IPS-18c (cell line): Measurements from ENCODE around the gene BMPR1A.

Experiments used
- H3K4me3 ChIP-seq: 2 replicates; pipeline ENCODE4 v1.7.0; 2013; ENCODE audit warnings: low read depth, mild to moderate bottlenecking, low read length, moderate library complexity; ENCODE audit not compliant: insufficient read depth
- H3K9me3 ChIP-seq: one replicate; pipeline ENCODE4 v1.6.1; 2013; ENCODE audit warnings: mild to moderate bottlenecking, low read length, moderate library complexity; ENCODE audit not compliant: control insufficient read depth, insufficient read depth

BMPR1A gene

DNA sequence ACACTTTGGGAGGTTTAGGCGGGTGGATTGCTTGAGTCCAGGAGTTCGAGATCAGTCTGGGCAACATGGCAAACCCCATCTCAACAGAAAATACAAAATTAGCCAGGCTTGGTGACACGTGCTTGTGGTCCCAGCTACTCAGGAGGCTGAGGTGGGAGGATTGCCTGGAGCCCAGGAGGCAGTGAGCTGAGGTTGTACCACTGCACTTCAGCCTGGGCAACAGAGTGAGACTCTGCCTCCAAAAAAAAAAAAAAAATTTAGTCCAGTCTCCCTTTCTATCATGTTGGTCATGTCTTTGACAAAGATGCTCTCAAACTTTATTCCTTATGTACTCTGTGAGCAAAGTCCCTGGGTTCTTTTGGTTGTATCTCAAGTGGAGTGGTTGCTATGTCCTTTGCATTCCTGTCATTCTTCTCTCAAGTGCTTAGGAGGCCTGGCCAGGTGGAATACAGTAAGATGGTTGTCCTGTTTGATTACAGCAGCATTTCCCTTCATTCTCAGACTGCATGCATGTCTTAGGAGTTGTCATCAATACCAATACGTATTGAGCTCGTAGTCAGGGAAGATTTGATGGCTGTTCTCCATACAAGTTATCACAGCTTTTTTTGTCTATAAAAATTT is 115.3 kb downstream of the BMPR1A start:
- Histone ChIP-seq H3K4me3 (no peak overlapping the region), H3K9me3 (no peaks in the 10 kb centered on the region)

GRCh38 chr10:86872757-86873156 is 116.3 kb downstream of the BMPR1A start:
- no peaks in the 10 kb centered on the region for H3K9me3 ChIP-seq

GRCh38 chr10:86876748-86877147 is 120.3 kb downstream of the BMPR1A start:
- Histone ChIP-seq H3K9me3 (no peaks in the 10 kb centered on the region), H3K4me3 (no peak overlapping the region)

More at GRCh38 chr10:86872757-86873156, 116.3 kb downstream of the BMPR1A start:
- H3K4me3 ChIP-seq = no peak overlapping the region

GRCh38 chr10:86878983-86879713 is 122.7 kb downstream of the BMPR1A start:
- H3K9me3 ChIP-seq = no peaks in the 10 kb centered on the region
- H3K4me3 ChIP-seq = no peak overlapping the region

DNA sequence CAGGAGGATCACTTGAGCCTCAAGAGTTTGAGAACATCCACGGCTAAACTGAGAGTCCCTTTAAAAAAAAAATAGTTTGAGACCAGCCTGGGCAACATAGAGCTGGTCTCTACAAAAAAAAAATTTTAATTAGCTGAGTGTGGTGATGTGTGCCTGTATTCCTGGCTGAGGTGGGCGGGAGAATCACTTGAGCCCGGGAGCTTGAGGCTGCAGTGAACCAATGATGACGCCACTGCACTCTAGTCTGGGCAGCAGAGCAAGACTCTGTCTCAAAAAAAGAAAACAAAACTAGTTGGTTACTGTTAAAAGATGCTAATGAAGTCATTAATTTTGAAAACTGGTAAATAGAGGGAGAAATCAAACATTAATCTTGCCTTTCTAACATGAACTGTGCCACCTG is 124.6 kb downstream of the BMPR1A start:
- Histone ChIP-seq H3K9me3 (no peaks in the 10 kb centered on the region), H3K4me3 (no peak overlapping the region)

DNA sequence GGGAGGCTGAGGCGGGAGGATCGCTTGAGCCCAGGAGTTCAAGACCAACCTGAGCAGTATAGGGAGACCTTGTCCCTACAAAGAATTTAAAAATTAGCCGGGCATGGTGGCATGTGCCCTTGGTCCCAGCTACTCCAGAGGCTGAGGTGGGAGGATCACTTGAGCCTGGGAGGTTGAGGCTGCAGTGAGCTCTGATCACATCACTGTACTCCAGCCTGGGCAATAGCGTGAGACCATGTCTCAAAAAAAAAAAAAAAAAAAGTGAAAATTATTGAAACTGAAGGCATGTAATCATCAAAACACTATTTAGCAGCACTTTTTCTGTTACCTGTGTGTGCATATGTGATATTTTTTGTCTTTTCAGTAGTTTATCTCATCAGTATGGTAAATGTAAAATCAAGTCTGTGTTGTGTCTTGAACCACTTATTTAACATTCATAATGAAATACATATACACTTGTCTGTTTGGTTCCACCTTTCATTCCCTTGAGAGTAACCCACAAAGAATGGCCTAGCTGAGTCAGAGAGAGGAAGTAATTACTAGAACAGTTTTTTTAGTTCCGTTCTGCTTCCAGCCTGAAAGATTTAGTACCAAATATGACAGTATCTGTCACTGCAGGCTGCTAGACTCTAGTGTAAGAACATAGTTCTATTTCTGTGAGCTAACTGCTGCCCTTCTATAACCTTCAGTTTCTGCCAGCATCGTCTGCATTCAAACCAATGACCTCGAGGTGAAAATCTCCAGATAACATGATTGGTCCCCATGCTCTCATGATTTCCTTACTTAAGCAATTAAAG is 132.4 kb downstream of the BMPR1A start:
- Histone ChIP-seq H3K4me3 (no peak overlapping the region), H3K9me3 (no peaks in the 10 kb centered on the region)

GRCh38 chr10:86889997-86890396 is 133.6 kb downstream of the BMPR1A start:
- Histone ChIP-seq H3K9me3 (no peaks in the 10 kb centered on the region), H3K4me3 (no peak overlapping the region)

DNA sequence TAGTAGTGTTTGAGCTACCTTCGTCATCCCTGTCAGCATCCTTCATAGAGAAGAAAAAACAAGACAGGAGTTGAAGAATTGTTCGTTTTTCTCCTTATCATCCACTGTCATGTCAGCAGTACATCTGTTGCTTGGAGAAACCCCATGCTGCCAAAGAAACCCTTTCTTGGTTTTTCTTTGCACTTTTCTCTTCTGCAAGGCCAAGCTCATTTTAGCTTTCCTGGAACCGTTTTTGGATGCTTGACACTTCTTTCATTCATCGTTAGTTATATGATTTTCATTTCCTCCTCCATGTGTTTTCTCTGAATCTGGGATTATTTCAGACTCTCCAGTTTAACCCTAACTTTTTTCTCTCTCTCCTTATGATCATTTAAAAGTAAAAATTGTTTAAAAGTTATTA is 142.1 kb downstream of the BMPR1A start:
- Histone ChIP-seq H3K4me3 (no peak overlapping the region), H3K9me3 (no peaks in the 10 kb centered on the region)

- Histone ChIP-seq H3K9me3 (no peaks in the 10 kb centered on the region), H3K4me3 (no peak overlapping the region)
These were observed 142.7 kb downstream of the BMPR1A start for GRCh38 chr10:86899132-86899531.

- Histone ChIP-seq H3K4me3 (no peak overlapping the region), H3K9me3 (no peaks in the 10 kb centered on the region)
These were observed 143.4 kb downstream of the BMPR1A start for GRCh38 chr10:86899670-86900276.

DNA sequence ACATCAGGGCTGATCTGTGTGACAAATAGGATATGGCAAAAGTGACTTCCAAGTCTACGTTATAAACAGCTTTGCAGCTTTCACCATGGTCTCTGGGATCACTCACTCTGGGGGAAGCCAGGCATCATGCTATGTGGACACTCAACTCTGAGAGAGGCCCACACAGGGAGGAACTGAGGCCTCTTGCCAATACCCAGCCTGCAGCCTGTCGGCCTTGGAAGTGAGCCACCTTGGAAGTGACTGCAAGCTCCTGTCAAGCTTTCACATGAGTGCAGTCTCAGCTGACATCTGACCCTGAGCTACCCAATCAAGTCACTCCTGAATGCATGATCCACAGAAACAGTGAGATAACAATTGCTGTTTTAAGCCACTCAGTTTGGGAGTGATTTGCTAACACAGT is 144.5 kb downstream of the BMPR1A start:
- Histone ChIP-seq H3K9me3 (no peaks in the 10 kb centered on the region), H3K4me3 (no peak overlapping the region)

DNA sequence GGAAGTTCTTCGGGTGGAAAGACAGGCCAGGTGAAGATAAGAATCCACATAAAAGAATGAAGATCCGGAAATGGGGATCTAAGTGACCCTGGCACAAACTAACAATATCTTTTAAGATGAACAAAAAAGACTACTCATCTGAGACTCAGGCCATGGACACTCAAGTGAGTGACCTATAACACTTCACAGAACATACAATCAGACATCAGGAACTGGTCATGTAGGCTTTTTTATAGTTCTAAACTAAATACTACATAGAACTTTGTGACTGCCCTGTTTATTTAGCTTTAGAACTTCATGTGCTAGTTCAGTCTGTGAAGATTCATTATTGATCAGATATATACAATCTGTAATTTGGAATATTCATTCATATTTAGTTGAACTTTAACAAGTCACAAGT is 148.2 kb downstream of the BMPR1A start:
- no peaks in the 10 kb centered on the region for H3K9me3 ChIP-seq

DNA sequence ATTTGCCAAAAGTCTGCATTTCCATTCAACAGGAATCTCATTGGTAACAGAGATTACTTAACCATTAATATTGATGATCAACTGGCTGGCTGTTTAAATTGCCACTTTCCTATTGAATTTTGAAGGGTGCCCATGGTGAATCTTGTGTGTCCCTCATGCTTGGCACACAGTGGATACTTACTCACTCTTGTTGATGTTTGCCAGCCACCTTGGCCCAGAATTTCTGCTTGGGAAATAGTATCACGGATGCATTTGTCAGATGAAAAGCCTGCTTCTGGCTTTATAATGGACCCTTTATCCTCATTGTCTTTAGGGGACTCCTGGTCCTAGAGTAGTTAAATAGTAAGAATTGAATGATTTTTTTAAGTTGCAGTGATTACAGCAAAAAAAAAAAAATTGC is 149.0 kb downstream of the BMPR1A start:
- Histone ChIP-seq H3K4me3 (no peak overlapping the region), H3K9me3 (no peaks in the 10 kb centered on the region)

More for the DNA sequence above, 148.2 kb downstream of the BMPR1A start:
- no peak overlapping the region for H3K4me3 ChIP-seq

- H3K4me3 ChIP-seq = no peak overlapping the region
- H3K9me3 ChIP-seq = no peaks in the 10 kb centered on the region
These were observed 158.3 kb downstream of the BMPR1A start for GRCh38 chr10:86914734-86915133.

DNA sequence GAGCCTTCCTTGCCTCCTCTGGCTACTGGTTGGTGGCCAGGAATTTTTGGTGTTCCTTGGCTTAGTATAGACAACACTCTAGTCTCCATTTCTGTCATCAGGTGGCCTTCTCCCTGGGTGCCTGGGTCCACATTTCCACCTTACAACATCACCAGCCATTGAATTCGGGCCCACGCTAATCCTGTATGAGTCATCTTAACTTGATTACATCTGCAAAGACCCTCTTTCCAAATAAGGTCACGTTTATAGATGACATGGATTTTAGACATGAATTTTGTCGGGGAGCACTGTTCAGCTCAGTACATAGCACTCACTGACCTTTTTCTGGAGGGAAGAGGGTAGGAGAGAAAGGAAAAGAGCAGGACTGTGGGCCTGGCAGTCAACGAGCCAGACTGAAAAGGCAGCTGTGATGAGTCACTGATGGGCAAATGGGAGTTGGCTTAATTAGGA is 161.6 kb downstream of the BMPR1A start:
- Histone ChIP-seq H3K4me3 (no peak overlapping the region), H3K9me3 (no peaks in the 10 kb centered on the region)

GRCh38 chr10:86922553-86922961 is 166.1 kb downstream of the BMPR1A start:
- Histone ChIP-seq H3K9me3 (no peaks in the 10 kb centered on the region), H3K4me3 (no peak overlapping the region)

- Histone ChIP-seq H3K9me3 (no peaks in the 10 kb centered on the region), H3K4me3 (no peak overlapping the region)
These were observed 173.3 kb downstream of the BMPR1A start for GRCh38 chr10:86929468-86930380.
